MM.1S (cell line): ENCODE data around the gene WNT9B.

Experiments used
- DNase-seq: peaks from one replicate; pipeline ENCODE4 v3.0.0-alpha.2; 2015
- H2AFZ ChIP-seq: fragments of 300-600 bp; sonication (generic); 2 replicates; pipeline ENCODE4 v1.6.0; 2016; ENCODE audit warnings: antibody characterized with exemption, low read length
- H3F3A ChIP-seq: fragments of 300-600 bp; sonication (generic); 2 replicates; pipeline ENCODE4 v1.6.1; 2016; ENCODE audit warnings: mild to moderate bottlenecking, antibody characterized with exemption, low read length, moderate library complexity, mixed read lengths; ENCODE audit not compliant: insufficient read depth
- H3K27ac ChIP-seq: fragments of 300-600 bp; sonication (generic); 2 replicates; pipeline ENCODE4 v1.5.1; 2016; ENCODE audit warnings: mild to moderate bottlenecking, low read length
- H3K27me3 ChIP-seq: fragments of 300-600 bp; sonication (generic); replicated peaks from 2 replicates; pipeline ENCODE4 v1.6.0; 2016; ENCODE audit warnings: low read length; ENCODE audit not compliant: insufficient read depth
- H3K36me3 ChIP-seq: fragments of 300-600 bp; sonication (generic); replicated peaks from 2 replicates; pipeline ENCODE4 v1.6.1; 2016; ENCODE audit warnings: mild to moderate bottlenecking, low read length, mixed read lengths; ENCODE audit not compliant: insufficient read depth
- H3K4me1 ChIP-seq: fragments of 300-600 bp; sonication (generic); 2 replicates; pipeline ENCODE4 v1.6.1; 2016; ENCODE audit warnings: low read length, mixed read lengths
- H3K4me2 ChIP-seq: fragments of 300-600 bp; sonication (generic); 2 replicates; pipeline ENCODE4 v1.6.0; 2016; ENCODE audit warnings: low read depth, low read length
- H3K4me3 ChIP-seq: fragments of 300-600 bp; sonication (generic); 2 replicates; pipeline ENCODE4 v1.5.1; 2016; ENCODE audit warnings: low read length, mixed read lengths
- H3K79me2 ChIP-seq: fragments of 300-600 bp; sonication (generic); 2 replicates; pipeline ENCODE4 v1.6.1; 2016; ENCODE audit warnings: mixed run types, low read length, mixed read lengths
- H3K9ac ChIP-seq: fragments of 300-600 bp; sonication (generic); 2 replicates; pipeline ENCODE4 v1.6.1; 2016; ENCODE audit warnings: low read length, mixed read lengths
- H3K9me2 ChIP-seq: fragments of 300-600 bp; sonication (generic); replicated peaks from 2 replicates; pipeline ENCODE4 v1.6.1; 2016; ENCODE audit warnings: mild to moderate bottlenecking, low read length, mixed read lengths; ENCODE audit not compliant: insufficient read depth
- H3K9me3 ChIP-seq: fragments of 300-600 bp; sonication (generic); replicated peaks from 2 replicates; pipeline ENCODE4 v1.6.1; 2016; ENCODE audit warnings: mild to moderate bottlenecking, low read length, mixed read lengths; ENCODE audit not compliant: insufficient read depth
- H4K20me1 ChIP-seq: fragments of 300-600 bp; sonication (generic); 2 replicates; pipeline ENCODE4 v1.6.1; 2016; ENCODE audit warnings: mild to moderate bottlenecking, low read length, moderate library complexity, mixed read lengths; ENCODE audit not compliant: insufficient read depth
- EZH2 ChIP-seq: fragments of 300-600 bp; sonication (generic); optimal IDR thresholded peaks from 2 replicates; pipeline ENCODE3; 2017; ENCODE audit warnings: low read depth, mild to moderate bottlenecking, antibody characterized with exemption, low read length, mixed read lengths
- EZH2phosphoT487 ChIP-seq: fragments of 300-600 bp; sonication (generic); IDR thresholded peaks from 2 replicates; pipeline ENCODE4 v1.6.1; 2018; ENCODE audit warnings: antibody characterized with exemption, low read length
- TF ChIP-seq, protein P1 (sequence below): fragments of 300-600 bp; sonication (generic); IDR thresholded peaks from 2 replicates; pipeline ENCODE4 v1.5.1; 2016; ENCODE audit warnings: antibody characterized with exemption, low read length, mixed read lengths

The WNT9B gene

GRCh38 chr17:46876926-46877325, 25.5 kb downstream of the WNT9B start:
- no peak overlapping the region for H3K4me3 ChIP-seq
- no peaks in the 10 kb centered on the region for H4K20me1 ChIP-seq
- no peak overlapping the region for H3K27ac ChIP-seq
- H3K79me2 ChIP-seq = no peaks in the 10 kb centered on the region
- no peaks in the 10 kb centered on the region for H3K36me3 ChIP-seq
- H3K9ac ChIP-seq = no peak overlapping the region
- no peak for DNase-seq
- peaks cover 4% of the 10 kb centered on the region; the same call in 1 of the 2 replicates for H3K4me1 ChIP-seq
- H2AFZ ChIP-seq = no peak overlapping the region; the same call in 1 of the 2 replicates
- H3K9me3 ChIP-seq = no peaks in the 10 kb centered on the region
- H3K27me3 ChIP-seq = no peaks in the 10 kb centered on the region
- TF ChIP-seq, protein P1, sequence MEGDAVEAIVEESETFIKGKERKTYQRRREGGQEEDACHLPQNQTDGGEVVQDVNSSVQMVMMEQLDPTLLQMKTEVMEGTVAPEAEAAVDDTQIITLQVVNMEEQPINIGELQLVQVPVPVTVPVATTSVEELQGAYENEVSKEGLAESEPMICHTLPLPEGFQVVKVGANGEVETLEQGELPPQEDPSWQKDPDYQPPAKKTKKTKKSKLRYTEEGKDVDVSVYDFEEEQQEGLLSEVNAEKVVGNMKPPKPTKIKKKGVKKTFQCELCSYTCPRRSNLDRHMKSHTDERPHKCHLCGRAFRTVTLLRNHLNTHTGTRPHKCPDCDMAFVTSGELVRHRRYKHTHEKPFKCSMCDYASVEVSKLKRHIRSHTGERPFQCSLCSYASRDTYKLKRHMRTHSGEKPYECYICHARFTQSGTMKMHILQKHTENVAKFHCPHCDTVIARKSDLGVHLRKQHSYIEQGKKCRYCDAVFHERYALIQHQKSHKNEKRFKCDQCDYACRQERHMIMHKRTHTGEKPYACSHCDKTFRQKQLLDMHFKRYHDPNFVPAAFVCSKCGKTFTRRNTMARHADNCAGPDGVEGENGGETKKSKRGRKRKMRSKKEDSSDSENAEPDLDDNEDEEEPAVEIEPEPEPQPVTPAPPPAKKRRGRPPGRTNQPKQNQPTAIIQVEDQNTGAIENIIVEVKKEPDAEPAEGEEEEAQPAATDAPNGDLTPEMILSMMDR = no peak
- no peak for TF ChIP-seq EZH2
- H3F3A ChIP-seq = no peaks in the 10 kb centered on the region
- no peaks in the 10 kb centered on the region for H3K9me2 ChIP-seq
- H3K4me2 ChIP-seq = no peak overlapping the region

GRCh38 chr17:46877466-46877865, 26.1 kb downstream of the WNT9B start:
- Histone ChIP-seq H3K9me3 (no peaks in the 10 kb centered on the region), H3K9me2 (no peaks in the 10 kb centered on the region), H3F3A (no peaks in the 10 kb centered on the region), H4K20me1 (no peaks in the 10 kb centered on the region), H2AFZ (no peak overlapping the region), H3K4me1 (peaks cover 4% of the 10 kb centered on the region; the same call in 1 of the 2 replicates), H3K27ac (no peak overlapping the region), H3K4me3 (no peak overlapping the region), H3K36me3 (no peaks in the 10 kb centered on the region), H3K4me2 (no peak overlapping the region), H3K79me2 (no peaks in the 10 kb centered on the region), H3K27me3 (no peaks in the 10 kb centered on the region), H3K9ac (no peak overlapping the region)
- no peak for DNase-seq
- TF ChIP-seq, protein P1 = no peak
- TF ChIP-seq EZH2 = no peak
- no peak for TF ChIP-seq EZH2phosphoT487

GRCh38 chr17:46878055-46878454, 26.7 kb downstream of the WNT9B start:
- no peaks in the 10 kb centered on the region for H4K20me1 ChIP-seq
- H3K4me1 ChIP-seq = peaks cover 4% of the 10 kb centered on the region; the same call in 1 of the 2 replicates
- no peak overlapping the region for H2AFZ ChIP-seq
- H3K9me3 ChIP-seq = no peaks in the 10 kb centered on the region
- TF ChIP-seq EZH2phosphoT487 (no peak), EZH2 (no peak)
- TF ChIP-seq, protein P1 = no peak
- H3K27me3 ChIP-seq = no peaks in the 10 kb centered on the region
- H3K9ac ChIP-seq = no peak overlapping the region
- H3F3A ChIP-seq = no peaks in the 10 kb centered on the region
- H3K36me3 ChIP-seq = no peaks in the 10 kb centered on the region
- no peaks in the 10 kb centered on the region for H3K9me2 ChIP-seq
- DNase-seq = no peak
- no peak overlapping the region for H3K4me2 ChIP-seq
- no peak overlapping the region for H3K27ac ChIP-seq
- H3K4me3 ChIP-seq = no peak overlapping the region
- H3K79me2 ChIP-seq = no peaks in the 10 kb centered on the region
